ENCODE results near the gene VRK3. TPM values are rescaled to one million over a fixed set of nuclear protein-coding genes. Genes with fewer than 3 reads are reported as not detected.

The VRK3 gene
- total and polyA plus RNA-seq, 2 donors (not counting 3 experiments of a cell fraction or from before 2014, with no cell fraction given), result 20.4 to 36.0 TPM

- Histone ChIP-seq H3K9ac (replicated peaks; ENCODE audit: extremely low read depth, insufficient read depth, low read length) (peak within 1 kb of the TSS; percentile 90), H3K4me2 (ENCODE audit: insufficient read depth, low read length) (peak within 1 kb of the TSS; percentile 83), H3K79me2 (ENCODE audit: control insufficient read depth, insufficient read depth, low read length) (peaks cover 46% of the 10 kb centered on the region), H3K4me1 (ENCODE audit: control insufficient read depth, extremely low read depth, insufficient read depth, low read length) (peaks cover 10% of the 10 kb centered on the region), H3K27ac (ENCODE audit: insufficient read depth, low read depth, low read length) (peak within 1 kb of the TSS; percentile 79), H3K9me1 (replicated peaks; ENCODE audit: control insufficient read depth, extremely low read depth, insufficient read depth, low read length) (no peaks in the 10 kb centered on the region), H3K27me3 (ENCODE audit: control insufficient read depth in 2 of 2, insufficient read depth in 2 of 2, low read length in 2 of 2) (no peaks in the 10 kb centered on the region), H2AFZ (ENCODE audit: low read depth, low read length) (peak within 1 kb of the TSS; percentile 44), H3K9me3 (replicated peaks; ENCODE audit: control insufficient read depth, insufficient read depth, low read length) (no peaks in the 10 kb centered on the region), H3K4me3 (replicated peaks in 1 of 3; ENCODE audit: insufficient read depth in 1 of 3, low read depth in 1 of 3, low read length in 3 of 3) (peak within 1 kb of the TSS; percentile 88 to 99 (median 91)), H4K20me1 (replicated peaks; ENCODE audit: control insufficient read depth, extremely low read depth, insufficient read depth, low read length) (no peaks in the 10 kb centered on the region), H3K36me3 (ENCODE audit: control insufficient read depth in 2 of 2, extremely low read depth in 1 of 2, insufficient read depth in 2 of 2, low read length in 2 of 2) (peaks cover 6 to 7% of the 10 kb centered on the region in 2 experiments)
- dilution Hi-C loops (cut with MboI; ENCODE audit: extremely low pct_ligation_motif_present, low sequenced_read_pairs), result no loop called here
- ChIA-PET POLR2A (interaction anchor here (0.8 to 0.9 kb wide), 3 partner anchors 17 to 876 kb away, joined by 3 to 6 read pairs (median 3); no protein-coding TSS in a partner anchor), CTCF (interaction anchor here (0.7 to 1.4 kb wide), 5 partner anchors 10 to 39 kb away, joined by 3 to 4 read pairs (median 3); no protein-coding TSS in a partner anchor)
- DNase-seq (ENCODE audit: low read depth, low spot score) (no peak), FAIRE-seq (no peak)
- TF ChIP-seq FOS (IDR thresholded peaks at IDR 0.05; ENCODE audit: borderline replicate concordance, insufficient read depth, low read length) (no peak), GATA2 (IDR thresholded peaks at IDR 0.05; ENCODE audit: insufficient read depth, insufficient read length, low read depth, low read length) (no peak), JUN (IDR thresholded peaks at IDR 0.05; ENCODE audit: borderline replicate concordance, insufficient read depth, insufficient read length, low read depth) (no peak), POLR2AphosphoS5 (IDR thresholded peaks at IDR 0.05; ENCODE audit: insufficient read depth, low read depth, low read length) (peak; percentile 89), POLR2A (IDR thresholded peaks at IDR 0.05; ENCODE audit: low read depth, low read length) (peak; percentile 80), MYC (IDR thresholded peaks at IDR 0.05; ENCODE audit: low read depth, low read length) (no peak), EZH2 (IDR thresholded peaks at IDR 0.05; ENCODE audit: borderline replicate concordance, low read depth, low read length, severe bottlenecking) (no peak), CTCF (IDR thresholded peaks at IDR 0.05; ENCODE audit: extremely low read depth in 1 of 2, insufficient read depth in 1 of 2, low read depth in 1 of 2, low read length in 2 of 2) (no peak)
- TF ChIP-seq, protein P1, sequence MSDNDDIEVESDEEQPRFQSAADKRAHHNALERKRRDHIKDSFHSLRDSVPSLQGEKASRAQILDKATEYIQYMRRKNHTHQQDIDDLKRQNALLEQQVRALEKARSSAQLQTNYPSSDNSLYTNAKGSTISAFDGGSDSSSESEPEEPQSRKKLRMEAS (IDR thresholded peaks at IDR 0.05; ENCODE audit: insufficient read depth, insufficient read length), result peak; percentile 44
- TSS peak; percentile 89 for BruUV-seq (replicated peaks)
- intact Hi-C loops (cut with micrococcal nuclease), result loop anchor here (1.0 to 2.0 kb wide), 3 partner anchors 32 to 288 kb away; partner anchors contain the start of genes AKT1S1, IL4I1, RRAS and TBC1D17
Measured at GRCh38 chr19:49929121-49929610, 96.0 kb downstream of the VRK3 start, which contains the start of the genes ATF5 and NUP62. Gene ATF5 (plus strand): TSS chr19:49929205. CDS start chr19:49930851, 1,646 bp downstream. Gene NUP62 (minus strand): TSS chr19:49929504. CDS start chr19:49909807, 19,697 bp downstream.

Data from endothelial cell of umbilical vein (primary cell).